ENCODE results near the gene USP28. TPM values are rescaled to one million over a fixed set of nuclear protein-coding genes. Genes with fewer than 3 reads are reported as not detected.
"Not testable (repeated sequence)": the region's sequence is repeated elsewhere in the genome, so short reads cannot be mapped to it uniquely, and the experiment has no call there.

The USP28 gene
- total RNA-seq, 1 donor from 2014 or later, result 38.5 TPM

GRCh38 chr11:113838005-113838404, 37.4 kb downstream of the USP28 start:
- DNase-seq, result no peak

GRCh38 chr11:113835306-113835705, 40.1 kb downstream of the USP28 start:
- DNase-seq, result no peak

- no peak for DNase-seq
Observed at GRCh38 chr11:113833151-113833550, 42.2 kb downstream of the USP28 start.

GRCh38 chr11:113831314-113831713, 44.1 kb downstream of the USP28 start:
- no peak for DNase-seq

GRCh38 chr11:113829751-113830150, 45.6 kb downstream of the USP28 start:
- no peak for DNase-seq

GRCh38 chr11:113828191-113828590, 47.2 kb downstream of the USP28 start:
- DNase-seq, result no peak

- DNase-seq, result no peak
Observed at GRCh38 chr11:113827477-113827876, 47.9 kb downstream of the USP28 start.

GRCh38 chr11:113818426-113818825, 56.9 kb downstream of the USP28 start:
- DNase-seq, result no peak

- DNase-seq, result no peak
Observed at GRCh38 chr11:113817626-113818025, 57.7 kb downstream of the USP28 start.

GRCh38 chr11:113817162-113817561, 58.2 kb downstream of the USP28 start:
- no peak for DNase-seq

- peak; percentile 46 for DNase-seq
Observed at GRCh38 chr11:113814181-113814580, 61.2 kb downstream of the USP28 start.

- no peak for DNase-seq
Observed at GRCh38 chr11:113808931-113809330, 66.4 kb downstream of the USP28 start.

- peak; percentile 64 for DNase-seq
Observed at GRCh38 chr11:113806406-113806805, 69.0 kb downstream of the USP28 start.

- DNase-seq, result no peak
Observed at GRCh38 chr11:113805640-113806039, 69.7 kb downstream of the USP28 start.

GRCh38 chr11:113802621-113803020, 72.8 kb downstream of the USP28 start:
- no peak for DNase-seq

GRCh38 chr11:113796663-113797259, 78.6 kb downstream of the USP28 start:
- DNase-seq, result peak; percentile 67

- no peak for DNase-seq
Observed at GRCh38 chr11:113789675-113790320, 85.6 kb downstream of the USP28 start.

- not testable (repeated sequence) for DNase-seq
Observed at GRCh38 chr11:113789016-113789415, 86.4 kb downstream of the USP28 start.

- no peak for DNase-seq
Observed at GRCh38 chr11:113782134-113782533, 93.2 kb downstream of the USP28 start.

- DNase-seq, result no peak
Observed at GRCh38 chr11:113781682-113782081, 93.7 kb downstream of the USP28 start.

GRCh38 chr11:113779496-113779895, 95.9 kb downstream of the USP28 start, which contains the start of gene CLDN25:
TSS of gene CLDN25 (plus strand) at chr11:113779796. CDS start at chr11:113779796, 0 bp downstream.
- no peak for DNase-seq

- DNase-seq, result peak; percentile 63
Observed at GRCh38 chr11:113778111-113778910, 97.1 kb downstream of the USP28 start.

- no peak for DNase-seq
Observed at GRCh38 chr11:113774174-113774503, 101.2 kb downstream of the USP28 start.
